GM13976 (cell line): ENCODE results near the gene LAD1.

Experiments
- DNase-seq: peaks from one replicate; pipeline ENCODE4 v3.0.0; 2012; ENCODE audit warnings: low spot score
- CTCF ChIP-seq: IDR thresholded peaks from 2 replicates; pipeline ENCODE4 v1.5.1; 2012; ENCODE audit warnings: borderline replicate concordance, mild to moderate bottlenecking; ENCODE audit not compliant: insufficient read depth; ENCODE audit errors: extremely low read depth, missing control alignments, control extremely low read depth
- in situ Hi-C: fragments of 300-500 bp; cut with MboI; formaldehyde crosslinking; loops from one replicate; pipeline ENCODE4 v1.12.0; 2022; ENCODE audit warnings: low sequenced_read_pairs, mixed read lengths, inconsistent platforms; ENCODE audit not compliant: unreplicated experiment

The LAD1 gene

GRCh38 chr1:201371276-201371675, 27.8 kb downstream of the LAD1 start:
- in situ Hi-C loops, result no loop called here
- no peak for DNase-seq

GRCh38 chr1:201370500-201370899, 28.6 kb downstream of the LAD1 start:
- in situ Hi-C loops, result no loop called here
- no peak for DNase-seq
- no peak for TF ChIP-seq CTCF

More at GRCh38 chr1:201371276-201371675, 27.8 kb downstream of the LAD1 start:
- TF ChIP-seq CTCF, result no peak

- TF ChIP-seq CTCF, result no peak
- in situ Hi-C loops, result no loop called here
- DNase-seq, result no peak
Observed at GRCh38 chr1:201369209-201369608, 29.9 kb downstream of the LAD1 start.

GRCh38 chr1:201366696-201367095, 32.4 kb downstream of the LAD1 start:
- TF ChIP-seq CTCF, result no peak
- DNase-seq, result no peak
- in situ Hi-C loops, result no loop called here

GRCh38 chr1:201365251-201365650, 33.9 kb downstream of the LAD1 start:
- no peak for TF ChIP-seq CTCF
- in situ Hi-C loops, result no loop called here
- no peak for DNase-seq

GRCh38 chr1:201364808-201365105, 34.4 kb downstream of the LAD1 start:
- DNase-seq, result no peak
- TF ChIP-seq CTCF, result no peak
- in situ Hi-C loops, result no loop called here

- in situ Hi-C loops, result no loop called here
- TF ChIP-seq CTCF, result no peak
- no peak for DNase-seq
Observed at GRCh38 chr1:201363467-201363866, 35.7 kb downstream of the LAD1 start.
